Lung microvascular endothelial cell (primary cell): ENCODE measurements around the gene JPH3. TPM values are rescaled to one million over a fixed set of nuclear protein-coding genes. Genes with fewer than 3 reads are reported as not detected.

Experiments used
- DNase-seq, 2 donors: peaks; one replicate each; pipeline versions ENCODE4 v3.0.0 to v3.0.0-alpha.2; 2010; ENCODE audit warnings: low read depth in 2 of 2
- total RNA-seq: library from RNA; depleted of rRNA; stranded (reverse); fragments of >200 nt; gene quantifications from 2 replicates; pipeline ENCODE4 v1.2.1, GENCODE V29; 2014

The JPH3 gene
- 0.20 and 0.65 TPM in 2 replicates for total RNA-seq

GRCh38 chr16:87602001-87602775, at the start of gene JPH3:
Gene JPH3, plus strand, starts transcription at chr16:87602508. Its CDS starts 639 bp downstream, at chr16:87603147.
- no peak for DNase-seq

GRCh38 chr16:87552772-87553573, 49.3 kb upstream of the JPH3 start:
- no peak for DNase-seq

GRCh38 chr16:87554754-87555427, 47.4 kb upstream of the JPH3 start:
- DNase-seq: no peak

- DNase-seq: no peak
Observed at GRCh38 chr16:87555647-87556046, 46.7 kb upstream of the JPH3 start.

GRCh38 chr16:87556941-87557459, 45.3 kb upstream of the JPH3 start:
- DNase-seq: no peak

- DNase-seq: no peak
Observed at GRCh38 chr16:87558682-87559081, 43.6 kb upstream of the JPH3 start.

GRCh38 chr16:87559945-87560344, 42.4 kb upstream of the JPH3 start:
- peak; percentile 64 to 68 for DNase-seq

- peak; percentile 33 to 40 for DNase-seq
Observed at GRCh38 chr16:87560428-87561199, 41.7 kb upstream of the JPH3 start.

GRCh38 chr16:87561200-87562105, 40.9 kb upstream of the JPH3 start:
- no peak for DNase-seq

GRCh38 chr16:87562201-87562600, 40.1 kb upstream of the JPH3 start:
- no peak for DNase-seq

- no peak for DNase-seq
Observed at GRCh38 chr16:87563022-87563421, 39.3 kb upstream of the JPH3 start.

GRCh38 chr16:87563714-87564523, 38.4 kb upstream of the JPH3 start:
- DNase-seq: no peak

- DNase-seq: no peak
Observed at GRCh38 chr16:87564524-87564778, 37.9 kb upstream of the JPH3 start.

GRCh38 chr16:87569601-87570571, 32.4 kb upstream of the JPH3 start:
- DNase-seq: peak in 1 of 2 donors; percentile 76

GRCh38 chr16:87570572-87570937, 31.8 kb upstream of the JPH3 start:
- DNase-seq: no peak

GRCh38 chr16:87570938-87571867, 31.1 kb upstream of the JPH3 start:
- DNase-seq: peak; percentile 48 to 69

GRCh38 chr16:87571868-87572244, 30.5 kb upstream of the JPH3 start:
- peak in 1 of 2 donors; percentile 91 for DNase-seq
